GM19372 (cell line): ENCODE results near the gene ARMH4.

Source experiments
- ATAC-seq: cut with Tn5 transposase; IDR thresholded peaks from one replicate; pipeline ENCODE4 v1.9.1; 2021; ENCODE audit warnings: mild to moderate bottlenecking, low read depth, moderate library complexity; ENCODE audit not compliant: unreplicated experiment

The ARMH4 gene

DNA sequence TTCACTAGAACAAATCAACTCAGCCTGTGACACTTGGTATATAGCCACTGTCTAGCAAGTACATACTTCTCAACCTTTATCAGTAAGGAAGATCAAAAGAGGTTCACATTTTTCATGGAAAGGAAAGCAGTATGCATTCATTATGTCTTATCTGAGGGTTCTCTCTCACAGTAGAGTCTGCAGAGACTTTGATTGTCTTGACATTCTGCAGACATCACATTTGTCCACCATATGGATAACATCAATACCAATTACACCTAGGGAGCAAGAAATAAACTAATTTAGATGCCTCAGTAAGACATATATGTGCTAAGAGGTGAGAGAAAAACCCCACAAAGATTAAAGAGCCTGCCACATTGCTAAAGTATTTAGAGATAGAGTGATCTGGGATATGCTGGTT lies 175.3 kb downstream of the ARMH4 start:
- no peak for ATAC-seq

DNA sequence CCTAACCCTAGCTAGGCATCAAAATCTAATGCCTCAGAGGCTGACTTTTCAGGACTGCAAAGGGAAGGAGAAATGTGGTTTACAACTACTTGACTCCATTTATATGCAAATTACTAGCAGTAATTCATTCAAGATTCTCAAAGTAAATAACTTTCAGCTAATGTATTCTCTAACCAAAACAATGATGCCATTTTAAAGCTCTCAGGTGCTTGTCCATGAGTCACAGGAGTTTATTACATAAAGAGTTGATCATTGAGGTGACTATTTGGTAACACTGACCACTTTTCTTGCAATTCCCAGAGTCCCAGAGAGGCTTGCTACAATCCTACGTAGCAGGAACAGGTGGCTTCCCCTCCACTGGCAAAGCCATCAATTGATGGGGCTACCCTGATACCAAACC lies 177.1 kb downstream of the ARMH4 start:
- no peak for ATAC-seq

DNA sequence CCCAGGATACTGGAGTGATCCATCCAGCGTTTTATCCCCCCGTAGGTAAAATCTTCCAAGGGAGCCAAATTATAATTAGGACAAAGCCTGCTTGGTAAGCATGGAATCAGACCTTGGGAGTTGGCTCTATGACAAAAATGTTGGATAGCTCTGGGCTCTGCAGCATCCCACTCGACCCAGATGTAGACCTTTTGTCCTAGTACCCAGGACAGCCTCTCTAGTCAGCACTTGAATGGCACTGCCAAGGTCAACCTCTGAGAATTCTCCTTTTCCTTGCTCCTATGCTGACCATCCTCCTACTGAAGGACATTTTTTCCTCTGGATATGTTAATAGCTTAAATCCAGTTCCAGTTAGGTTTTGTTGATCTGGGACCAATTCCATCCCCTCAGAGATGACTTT lies 181.4 kb downstream of the ARMH4 start:
- ATAC-seq, result no peak

DNA sequence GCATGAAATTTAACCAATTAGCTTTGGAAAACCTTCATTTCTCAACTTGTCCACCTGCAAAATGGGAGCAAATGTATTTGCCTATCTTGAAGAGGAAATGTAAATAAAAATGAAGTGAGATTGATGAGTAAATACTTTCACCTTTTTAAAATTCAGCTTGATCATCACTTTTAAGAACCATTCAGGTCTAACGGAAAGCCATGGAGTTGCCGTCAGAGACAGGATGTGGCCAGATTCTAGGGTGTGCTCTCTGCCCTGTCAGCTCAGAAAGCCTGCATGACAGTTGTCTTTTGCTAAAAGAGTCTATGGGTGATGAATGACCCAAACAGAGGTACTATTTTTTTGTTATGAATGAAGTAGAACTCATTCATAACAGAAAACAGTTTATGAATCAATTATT lies 181.8 kb downstream of the ARMH4 start:
- ATAC-seq, result no peak

DNA sequence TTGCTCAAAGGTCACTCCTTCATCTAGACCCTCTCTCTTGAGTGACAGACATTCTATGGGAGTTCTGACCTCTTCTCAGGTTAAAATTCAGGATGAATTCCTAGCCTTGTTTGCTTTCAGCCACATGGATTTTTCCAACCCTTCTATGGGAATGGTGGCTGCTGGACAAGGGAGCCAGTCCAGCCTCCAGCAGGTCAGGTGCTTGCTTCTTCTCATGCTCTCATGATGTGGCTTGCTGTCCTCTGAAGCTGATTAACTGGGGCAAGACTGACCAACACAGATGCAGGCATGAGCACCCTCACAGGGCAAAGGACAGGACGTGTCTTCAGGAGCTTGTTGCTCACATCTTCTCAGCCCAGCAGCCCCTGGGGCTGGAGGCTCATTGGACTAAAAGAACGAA lies 188.9 kb downstream of the ARMH4 start:
- ATAC-seq, result no peak

DNA sequence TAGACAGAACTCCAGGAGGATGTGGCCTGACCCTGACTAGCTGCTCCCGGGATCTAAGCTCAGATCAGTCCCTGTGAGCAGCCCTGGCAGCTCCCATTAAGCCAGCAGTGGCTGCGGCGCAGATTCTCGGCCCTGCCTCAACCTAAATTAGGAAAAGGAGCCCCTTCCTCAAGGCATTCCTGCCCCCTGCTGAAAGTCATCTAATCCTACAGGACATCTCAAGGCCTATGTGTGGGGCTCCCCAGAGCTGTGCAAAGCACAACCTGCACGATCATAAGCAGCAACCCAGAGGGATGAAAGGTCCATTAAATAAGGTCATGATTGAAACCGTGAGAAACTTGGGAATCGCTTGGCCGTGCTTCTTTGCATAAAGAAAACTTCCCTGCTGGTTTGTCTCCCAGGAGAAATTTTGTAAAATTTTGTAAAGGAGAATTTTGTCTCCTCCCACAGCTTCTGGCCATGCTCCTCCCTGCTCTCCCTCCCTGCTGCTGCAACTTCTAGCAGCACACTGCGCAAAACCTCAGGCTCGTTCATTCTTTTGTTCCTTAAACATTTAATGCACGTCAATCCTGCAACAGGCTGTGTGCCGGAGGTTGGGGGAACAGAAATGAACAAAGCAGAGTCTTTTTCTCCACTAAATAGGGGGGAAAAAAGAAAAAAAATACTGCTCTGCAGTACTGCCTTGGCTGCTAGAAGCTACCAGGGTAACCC lies 189.5 kb downstream of the ARMH4 start:
- no peak for ATAC-seq

DNA sequence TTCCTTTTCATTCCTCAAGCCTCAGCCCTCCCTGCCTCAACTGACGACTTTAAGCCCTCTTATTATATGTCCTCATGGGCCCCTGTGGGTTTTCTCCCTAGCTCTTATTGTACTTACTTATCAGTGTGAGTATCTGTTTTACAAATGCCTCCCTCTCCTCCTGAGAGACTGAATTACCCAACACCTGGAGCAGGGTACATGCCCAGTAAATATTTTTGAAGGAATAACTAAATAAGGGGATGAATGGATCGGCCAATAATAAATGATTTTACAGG lies 190.3 kb downstream of the ARMH4 start:
- ATAC-seq, result no peak

DNA sequence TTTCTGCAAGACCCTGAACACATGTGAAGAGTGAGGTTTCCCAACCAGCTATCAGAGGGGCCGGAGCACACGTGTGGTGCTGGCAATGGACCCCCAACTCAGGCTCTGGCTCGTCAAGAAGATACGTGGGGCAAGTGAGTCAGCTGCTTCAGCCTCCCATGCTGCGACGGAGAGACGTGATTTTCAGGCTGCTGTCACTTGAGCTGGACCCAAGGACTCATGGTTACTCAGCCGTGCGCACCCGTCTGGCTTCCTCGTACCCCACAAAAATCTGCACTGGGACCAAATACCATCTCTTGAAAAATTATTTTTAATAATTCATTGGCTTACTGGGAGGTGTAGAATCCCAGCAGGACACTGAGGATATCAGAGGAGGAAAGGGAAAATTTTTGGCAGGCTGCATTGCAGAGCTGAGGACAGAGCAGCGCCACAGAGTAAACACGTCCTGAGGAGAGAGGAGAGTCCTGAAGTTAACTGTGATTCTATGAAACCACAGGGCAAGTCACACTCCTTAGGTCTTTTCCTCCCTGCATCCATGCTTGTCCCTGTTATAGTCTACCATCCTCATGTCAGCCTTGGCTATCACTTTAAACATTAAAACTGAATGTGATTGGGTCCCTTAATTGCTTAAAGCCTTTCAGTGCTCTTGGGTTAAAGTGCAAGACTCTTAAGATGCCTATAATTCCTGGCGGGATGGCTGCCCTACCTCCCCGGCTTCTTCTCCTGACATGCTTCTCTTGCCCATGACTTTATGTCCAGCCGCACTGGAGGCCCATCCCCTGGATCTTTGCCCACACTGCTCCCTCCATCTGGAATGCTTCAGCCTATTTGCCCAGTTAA lies 190.8 kb downstream of the ARMH4 start:
- no peak for ATAC-seq

DNA sequence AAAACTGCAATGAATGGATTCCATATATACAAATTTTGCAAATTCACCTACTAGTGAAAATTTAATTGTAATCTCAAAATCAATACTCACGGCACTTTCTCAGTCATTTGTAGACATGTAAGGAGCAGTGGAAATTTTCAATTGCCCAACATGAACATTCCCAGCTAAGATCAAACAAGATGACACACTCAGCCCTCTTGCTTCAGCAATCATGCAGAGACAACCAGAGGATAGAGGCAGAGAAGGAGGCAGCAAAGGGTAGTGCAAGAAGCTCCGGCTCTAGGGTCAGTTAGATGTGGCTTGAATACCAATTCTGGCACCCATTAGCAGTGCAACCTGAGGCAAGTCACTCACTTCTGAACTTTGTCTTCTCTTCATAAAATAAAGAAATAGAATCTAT lies 194.6 kb downstream of the ARMH4 start:
- ATAC-seq, result no peak
